ENCODE data around the gene IPMK.
"Not testable (repeated sequence)": the region's sequence is repeated elsewhere in the genome, so short reads cannot be mapped to it uniquely, and the experiment has no call there.

Gene IPMK

GRCh38 chr10:58256013-58256780 is 11.5 kb downstream of the IPMK start:
- not testable (repeated sequence) for H3K9ac ChIP-seq (ENCODE audit: low read depth, low read length, poor library complexity); H4K8ac ChIP-seq (ENCODE audit: low read depth, low read length); H3K36me3 ChIP-seq (replicated peaks in 1 of 2; ENCODE audit: control insufficient read depth in 2 of 2, insufficient read depth in 2 of 2, low read length in 2 of 2); H3K4ac ChIP-seq (ENCODE audit: low read length); H2AK5ac ChIP-seq (ENCODE audit: low read depth, low read length); H3K4me3 ChIP-seq (ENCODE audit: low read length in 2 of 2); H2BK12ac ChIP-seq (ENCODE audit: low read length); H3K18ac ChIP-seq (ENCODE audit: low read length); H3K4me1 ChIP-seq (ENCODE audit: control insufficient read depth in 2 of 2, insufficient read depth in 1 of 2, low read depth in 1 of 2, low read length in 2 of 2); H3K23ac ChIP-seq (ENCODE audit: low read depth, low read length, poor library complexity); H3K4me2 ChIP-seq (ENCODE audit: insufficient read depth, low read length, poor library complexity, severe bottlenecking); H3K27ac ChIP-seq (replicated peaks; ENCODE audit: low read length); H4K91ac ChIP-seq (ENCODE audit: low read depth, low read length, poor library complexity); H2BK15ac ChIP-seq (ENCODE audit: low read length); DNase-seq (ENCODE audit: low spot score); H3K27me3 ChIP-seq (ENCODE audit: control insufficient read depth in 3 of 3, insufficient read depth in 3 of 3, low read depth in 1 of 3, low read length in 3 of 3); H2AFZ ChIP-seq (ENCODE audit: low read length); H3K79me1 ChIP-seq (ENCODE audit: low read depth, low read length); H3K9me3 ChIP-seq (replicated peaks in 1 of 2; ENCODE audit: control insufficient read depth in 2 of 2, insufficient read depth in 1 of 2, low read depth in 1 of 2, low read length in 2 of 2); H3K14ac ChIP-seq (ENCODE audit: low read length); H2BK120ac ChIP-seq (ENCODE audit: low read depth, low read length); H2BK5ac ChIP-seq (ENCODE audit: low read length)
- WGBS, 2 donors (ENCODE audit: extremely low coverage in 2 of 2, insufficient read length in 2 of 2, insufficient replicate concordance in 1 of 2), result no CpG with 5 or more reads among the region's 7 CpGs

GRCh38 chr10:58254644-58255043 is 13.1 kb downstream of the IPMK start:
- Histone ChIP-seq H2BK5ac (ENCODE audit: low read length) (no peak overlapping the region), H3K9me3 (replicated peaks in 1 of 2; ENCODE audit: control insufficient read depth in 2 of 2, insufficient read depth in 1 of 2, low read depth in 1 of 2, low read length in 2 of 2) (peaks cover 0 to 5% of the 10 kb centered on the region in 2 donors)

GRCh38 chr10:58253184-58253583 is 14.5 kb downstream of the IPMK start:
- peaks cover 0 to 5% of the 10 kb centered on the region in 2 donors for H3K9me3 ChIP-seq (replicated peaks in 1 of 2; ENCODE audit: control insufficient read depth in 2 of 2, insufficient read depth in 1 of 2, low read depth in 1 of 2, low read length in 2 of 2)
- H3K79me1 ChIP-seq (ENCODE audit: low read depth, low read length), result no peaks in the 10 kb centered on the region
- no peak overlapping the region for H3K18ac ChIP-seq (ENCODE audit: low read length)
- H3K4me3 ChIP-seq (ENCODE audit: low read length in 2 of 2), result no peak overlapping the region
- no peak overlapping the region for H2BK120ac ChIP-seq (ENCODE audit: low read depth, low read length)
- H3K4me1 ChIP-seq (ENCODE audit: control insufficient read depth in 2 of 2, insufficient read depth in 1 of 2, low read depth in 1 of 2, low read length in 2 of 2), result no peaks in the 10 kb centered on the region
- H3K27me3 ChIP-seq (ENCODE audit: control insufficient read depth in 3 of 3, insufficient read depth in 3 of 3, low read depth in 1 of 3, low read length in 3 of 3), result no peaks in the 10 kb centered on the region
- H3K9ac ChIP-seq (ENCODE audit: low read depth, low read length, poor library complexity), result no peak overlapping the region
- no peak overlapping the region for H2AK5ac ChIP-seq (ENCODE audit: low read depth, low read length)
- no peak overlapping the region for H3K4ac ChIP-seq (ENCODE audit: low read length)
- H3K23ac ChIP-seq (ENCODE audit: low read depth, low read length, poor library complexity), result no peak overlapping the region
- no peak overlapping the region for H3K14ac ChIP-seq (ENCODE audit: low read length)
- no CpG with 5 or more reads among the region's 4 CpGs for WGBS, 2 donors (ENCODE audit: extremely low coverage in 2 of 2, insufficient read length in 2 of 2, insufficient replicate concordance in 1 of 2)
- H2BK15ac ChIP-seq (ENCODE audit: low read length), result no peak overlapping the region
- H3K36me3 ChIP-seq (replicated peaks in 1 of 2; ENCODE audit: control insufficient read depth in 2 of 2, insufficient read depth in 2 of 2, low read length in 2 of 2), result no peaks in the 10 kb centered on the region
- H2AFZ ChIP-seq (ENCODE audit: low read length), result no peak overlapping the region
- H3K4me2 ChIP-seq (ENCODE audit: insufficient read depth, low read length, poor library complexity, severe bottlenecking), result no peak overlapping the region
- H4K8ac ChIP-seq (ENCODE audit: low read depth, low read length), result no peak overlapping the region
- DNase-seq (ENCODE audit: low spot score), result no peak
- H2BK5ac ChIP-seq (ENCODE audit: low read length), result no peak overlapping the region
- no peak overlapping the region for H3K27ac ChIP-seq (replicated peaks; ENCODE audit: low read length)
- no peak overlapping the region for H4K91ac ChIP-seq (ENCODE audit: low read depth, low read length, poor library complexity)
- H2BK12ac ChIP-seq (ENCODE audit: low read length), result no peak overlapping the region

More at GRCh38 chr10:58254644-58255043, 13.1 kb downstream of the IPMK start:
- Histone ChIP-seq H3K23ac (ENCODE audit: low read depth, low read length, poor library complexity) (no peak overlapping the region), H2BK12ac (ENCODE audit: low read length) (no peak overlapping the region), H3K79me1 (ENCODE audit: low read depth, low read length) (no peaks in the 10 kb centered on the region), H2AK5ac (ENCODE audit: low read depth, low read length) (no peak overlapping the region), H4K8ac (ENCODE audit: low read depth, low read length) (no peak overlapping the region), H4K91ac (ENCODE audit: low read depth, low read length, poor library complexity) (no peak overlapping the region), H3K4me1 (ENCODE audit: control insufficient read depth in 2 of 2, insufficient read depth in 1 of 2, low read depth in 1 of 2, low read length in 2 of 2) (no peaks in the 10 kb centered on the region), H3K4me3 (ENCODE audit: low read length in 2 of 2) (no peak overlapping the region), H3K4me2 (ENCODE audit: insufficient read depth, low read length, poor library complexity, severe bottlenecking) (no peak overlapping the region), H2BK120ac (ENCODE audit: low read depth, low read length) (no peak overlapping the region), H3K9ac (ENCODE audit: low read depth, low read length, poor library complexity) (no peak overlapping the region), H3K18ac (ENCODE audit: low read length) (no peak overlapping the region), H3K4ac (ENCODE audit: low read length) (no peak overlapping the region), H3K36me3 (replicated peaks in 1 of 2; ENCODE audit: control insufficient read depth in 2 of 2, insufficient read depth in 2 of 2, low read length in 2 of 2) (no peaks in the 10 kb centered on the region), H3K14ac (ENCODE audit: low read length) (no peak overlapping the region), H3K27ac (replicated peaks; ENCODE audit: low read length) (no peak overlapping the region), H2AFZ (ENCODE audit: low read length) (no peak overlapping the region), H2BK15ac (ENCODE audit: low read length) (no peak overlapping the region), H3K27me3 (ENCODE audit: control insufficient read depth in 3 of 3, insufficient read depth in 3 of 3, low read depth in 1 of 3, low read length in 3 of 3) (no peaks in the 10 kb centered on the region)
- DNase-seq (ENCODE audit: low spot score), result no peak
- WGBS, 2 donors (ENCODE audit: extremely low coverage in 2 of 2, insufficient read length in 2 of 2, insufficient replicate concordance in 1 of 2), result no CpG with 5 or more reads among the region's 1 CpG

DNA sequence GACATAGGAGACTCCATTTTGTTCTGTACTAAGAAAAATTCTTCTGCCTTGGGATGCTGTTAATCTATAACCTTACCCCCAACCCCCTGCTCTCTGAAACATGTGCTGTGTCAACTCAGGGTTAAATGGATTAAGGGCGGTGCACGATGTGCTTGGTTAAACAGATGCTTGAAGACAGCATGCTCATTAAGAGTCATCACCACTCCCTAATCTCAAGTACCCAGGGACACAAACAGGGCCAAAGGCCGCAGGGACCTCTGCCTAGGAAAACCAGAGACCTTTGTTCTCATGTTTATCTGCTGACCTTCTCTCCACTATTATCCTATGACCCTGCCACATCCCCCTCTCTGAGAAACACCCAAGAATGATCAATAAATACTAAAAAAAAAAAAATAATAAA is 23.0 kb downstream of the IPMK start:
- not testable (repeated sequence) for H3K27me3 ChIP-seq (ENCODE audit: control insufficient read depth in 3 of 3, insufficient read depth in 3 of 3, low read depth in 1 of 3, low read length in 3 of 3); H3K27ac ChIP-seq (replicated peaks; ENCODE audit: low read length); H3K4ac ChIP-seq (ENCODE audit: low read length); H2BK5ac ChIP-seq (ENCODE audit: low read length); H2AFZ ChIP-seq (ENCODE audit: low read length); H3K4me2 ChIP-seq (ENCODE audit: insufficient read depth, low read length, poor library complexity, severe bottlenecking); H3K4me3 ChIP-seq (ENCODE audit: low read length in 2 of 2); H2BK12ac ChIP-seq (ENCODE audit: low read length); H3K18ac ChIP-seq (ENCODE audit: low read length); H3K9me3 ChIP-seq (replicated peaks in 1 of 2; ENCODE audit: control insufficient read depth in 2 of 2, insufficient read depth in 1 of 2, low read depth in 1 of 2, low read length in 2 of 2); H3K4me1 ChIP-seq (ENCODE audit: control insufficient read depth in 2 of 2, insufficient read depth in 1 of 2, low read depth in 1 of 2, low read length in 2 of 2); H2BK15ac ChIP-seq (ENCODE audit: low read length); H3K9ac ChIP-seq (ENCODE audit: low read depth, low read length, poor library complexity); H4K8ac ChIP-seq (ENCODE audit: low read depth, low read length); H3K79me1 ChIP-seq (ENCODE audit: low read depth, low read length); H4K91ac ChIP-seq (ENCODE audit: low read depth, low read length, poor library complexity); H3K36me3 ChIP-seq (replicated peaks in 1 of 2; ENCODE audit: control insufficient read depth in 2 of 2, insufficient read depth in 2 of 2, low read length in 2 of 2); H3K14ac ChIP-seq (ENCODE audit: low read length); H2BK120ac ChIP-seq (ENCODE audit: low read depth, low read length); H2AK5ac ChIP-seq (ENCODE audit: low read depth, low read length); DNase-seq (ENCODE audit: low spot score); H3K23ac ChIP-seq (ENCODE audit: low read depth, low read length, poor library complexity)
- WGBS, 2 donors (ENCODE audit: extremely low coverage in 2 of 2, insufficient read length in 2 of 2, insufficient replicate concordance in 1 of 2), result no CpG with 5 or more reads among the region's 3 CpGs
